HFFc6 (cell line): ENCODE data around the gene CCDC12. TPM values are rescaled to one million over a fixed set of nuclear protein-coding genes. Genes with fewer than 3 reads are reported as not detected.
A peak's percentile ranks its signal among the peaks of the same experiment; 100 is the strongest.

Experiments
- DNase-seq: peaks from one replicate; pipeline ENCODE4 v3.0.0-alpha.2; 2018
- H3K27ac Mint-ChIP-seq: 2 replicates; pipeline ENCODE4 v1.8.0; 2020; ENCODE audit warnings: mild to moderate bottlenecking, mixed read lengths
- H3K27me3 Mint-ChIP-seq: 2 replicates; pipeline ENCODE4 v1.8.0; 2021; ENCODE audit warnings: mild to moderate bottlenecking, moderate library complexity, mixed read lengths; ENCODE audit not compliant: insufficient read depth
- H3K36me3 Mint-ChIP-seq: 2 replicates; pipeline ENCODE4 v1.8.0; 2021; ENCODE audit warnings: low read depth, mixed read lengths
- H3K4me1 Mint-ChIP-seq: 2 replicates; pipeline ENCODE4 v1.8.0; 2020; ENCODE audit warnings: low read depth, mixed read lengths
- H3K4me3 Mint-ChIP-seq: 2 replicates; pipeline ENCODE4 v1.8.0; 2020; ENCODE audit warnings: mild to moderate bottlenecking, moderate library complexity, mixed read lengths
- H3K9me3 Mint-ChIP-seq: 2 replicates; pipeline ENCODE4 v1.8.0; 2020; ENCODE audit warnings: mild to moderate bottlenecking, mixed read lengths
- CTCF ChIP-seq: fragments of 200-600 bp; sonication (generic); IDR thresholded peaks from 2 replicates; pipeline ENCODE4 v1.5.0; 2021; ENCODE audit warnings: antibody characterized with exemption, mild to moderate bottlenecking
- total RNA-seq, 6 experiments: library from RNA; stranded (reverse); fragmentation: NEBNext Ultra II Directional; extraction: Animal tissue kit (Norgen Biotek cat#: 25700); gene quantifications; 2 replicates in 1 of 6; 3 replicates in 5 of 6; pipeline ENCODE4 v1.2.3, GENCODE V29; 2021

CCDC12 gene
- total RNA-seq, 6 experiments from 2014 or later, result 21.3 to 27.9 (median 27.2) TPM

DNA sequence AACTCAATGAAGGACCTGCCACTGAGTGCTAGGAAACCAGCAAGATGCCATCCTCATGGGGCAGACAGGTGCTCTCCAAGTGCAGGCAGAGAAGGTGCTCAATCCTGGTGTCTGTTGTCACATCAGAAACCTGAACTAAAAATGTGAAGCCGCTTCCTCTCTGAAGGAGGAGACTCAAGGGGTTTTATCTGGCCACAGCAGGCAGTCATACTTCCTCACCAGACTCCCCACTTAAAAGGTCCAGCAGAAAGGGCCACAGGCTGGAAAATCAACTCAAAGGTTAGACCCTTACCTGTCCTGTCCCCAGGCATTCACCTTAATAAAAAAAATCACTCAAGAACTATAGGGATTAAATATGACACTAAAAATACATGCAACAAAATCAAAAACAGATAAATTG is 4.8 kb downstream of the CCDC12 start:
- DNase-seq, result no peak
- no peak for TF ChIP-seq CTCF
- Mint-ChIP-seq H3K4me1 (peaks cover 59% of the 10 kb centered on the region), H3K27me3 (peaks cover 5% of the 10 kb centered on the region), H3K36me3 (peaks cover 17% of the 10 kb centered on the region; the same call in 1 of the 2 replicates), H3K27ac (no peak overlapping the region), H3K9me3 (no peaks in the 10 kb centered on the region), H3K4me3 (no peak overlapping the region)

- peaks cover 16% of the 10 kb centered on the region; the same call in 1 of the 2 replicates for H3K36me3 Mint-ChIP-seq
- peaks cover 2% of the 10 kb centered on the region for H3K27me3 Mint-ChIP-seq
- no peak for DNase-seq
- TF ChIP-seq CTCF, result no peak
- peak overlapping the region; percentile 24; the same call in 1 of the 2 replicates for H3K4me3 Mint-ChIP-seq
- H3K4me1 Mint-ChIP-seq, result peaks cover 62% of the 10 kb centered on the region
- H3K9me3 Mint-ChIP-seq, result no peaks in the 10 kb centered on the region
- peak overlapping the region; percentile 29; the same call in 1 of the 2 replicates for H3K27ac Mint-ChIP-seq
Observed at GRCh38 chr3:46971151-46971550, 5.4 kb downstream of the CCDC12 start.

- DNase-seq, result no peak
- Mint-ChIP-seq H3K36me3 (peaks cover 17% of the 10 kb centered on the region; the same call in 1 of the 2 replicates), H3K27me3 (no peaks in the 10 kb centered on the region; the same call in 1 of the 2 replicates), H3K27ac (peak overlapping the region; percentile 29), H3K9me3 (no peaks in the 10 kb centered on the region), H3K4me1 (peaks cover 68% of the 10 kb centered on the region), H3K4me3 (0 out of 2 replicates have a peak overlapping the region, but pooled peaks have one; percentile 24)
- TF ChIP-seq CTCF, result no peak
Observed at GRCh38 chr3:46970391-46971091, 6.0 kb downstream of the CCDC12 start.

GRCh38 chr3:46968783-46969428 is 7.6 kb downstream of the CCDC12 start:
- Mint-ChIP-seq H3K4me1 (peaks cover 64% of the 10 kb centered on the region), H3K36me3 (peaks cover 9% of the 10 kb centered on the region; the same call in 1 of the 2 replicates), H3K4me3 (no peak overlapping the region), H3K27me3 (no peaks in the 10 kb centered on the region; the same call in 1 of the 2 replicates), H3K9me3 (no peaks in the 10 kb centered on the region), H3K27ac (no peak overlapping the region)
- no peak for DNase-seq
- no peak for TF ChIP-seq CTCF

GRCh38 chr3:46966811-46967210 is 9.7 kb downstream of the CCDC12 start:
- Mint-ChIP-seq H3K27ac (no peak overlapping the region; the same call in 1 of the 2 replicates), H3K9me3 (no peaks in the 10 kb centered on the region), H3K27me3 (no peaks in the 10 kb centered on the region; the same call in 1 of the 2 replicates), H3K36me3 (peaks cover 7% of the 10 kb centered on the region; the same call in 1 of the 2 replicates), H3K4me1 (peaks cover 60% of the 10 kb centered on the region), H3K4me3 (no peak overlapping the region)
- TF ChIP-seq CTCF, result no peak
- no peak for DNase-seq
